Testis (tissue), 2 donors: Measurements from ENCODE around the gene NKIRAS1.
"Not testable (repeated sequence)": the region's sequence is repeated elsewhere in the genome, so short reads cannot be mapped to it uniquely, and the experiment has no call there.

ENCODE experiments used
- POLR2A ChIP-seq: fragments of 450-650 bp; IDR thresholded peaks from one replicate; pipeline ENCODE4 v1.6.1; 2017; ENCODE audit warnings: antibody characterized with exemption, mild to moderate bottlenecking, moderate library complexity
- TF ChIP-seq, protein P1 (sequence below), 3 experiments: fragments of 450-650 bp in 2 of 3; fragments of 200-600 bp in 1 of 3; sonication (generic) in 1 of 3; IDR thresholded peaks; one replicate each; pipeline ENCODE4 v1.5.1; 2016 to 2019; ENCODE audit warnings: antibody characterized with exemption in 3 of 3, mild to moderate bottlenecking in 2 of 3, moderate library complexity in 1 of 3

DNA sequence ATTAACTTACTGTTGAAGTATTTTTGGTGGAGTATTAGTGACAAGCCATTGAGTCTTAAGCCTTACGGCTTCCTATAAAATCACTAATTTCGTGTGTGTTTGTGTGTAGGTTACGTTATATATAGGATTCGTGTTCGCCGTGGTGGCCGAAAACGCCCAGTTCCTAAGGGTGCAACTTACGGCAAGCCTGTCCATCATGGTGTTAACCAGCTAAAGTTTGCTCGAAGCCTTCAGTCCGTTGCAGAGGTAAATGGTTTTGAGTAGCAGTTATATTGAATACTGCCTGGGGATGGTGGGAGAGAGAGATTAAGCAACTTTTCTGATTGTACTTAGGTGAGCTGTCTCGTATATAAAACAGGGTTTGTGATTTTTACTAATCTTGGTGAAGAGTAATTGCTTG lies 1.5 kb upstream of the NKIRAS1 start:
- TF ChIP-seq, protein P1, sequence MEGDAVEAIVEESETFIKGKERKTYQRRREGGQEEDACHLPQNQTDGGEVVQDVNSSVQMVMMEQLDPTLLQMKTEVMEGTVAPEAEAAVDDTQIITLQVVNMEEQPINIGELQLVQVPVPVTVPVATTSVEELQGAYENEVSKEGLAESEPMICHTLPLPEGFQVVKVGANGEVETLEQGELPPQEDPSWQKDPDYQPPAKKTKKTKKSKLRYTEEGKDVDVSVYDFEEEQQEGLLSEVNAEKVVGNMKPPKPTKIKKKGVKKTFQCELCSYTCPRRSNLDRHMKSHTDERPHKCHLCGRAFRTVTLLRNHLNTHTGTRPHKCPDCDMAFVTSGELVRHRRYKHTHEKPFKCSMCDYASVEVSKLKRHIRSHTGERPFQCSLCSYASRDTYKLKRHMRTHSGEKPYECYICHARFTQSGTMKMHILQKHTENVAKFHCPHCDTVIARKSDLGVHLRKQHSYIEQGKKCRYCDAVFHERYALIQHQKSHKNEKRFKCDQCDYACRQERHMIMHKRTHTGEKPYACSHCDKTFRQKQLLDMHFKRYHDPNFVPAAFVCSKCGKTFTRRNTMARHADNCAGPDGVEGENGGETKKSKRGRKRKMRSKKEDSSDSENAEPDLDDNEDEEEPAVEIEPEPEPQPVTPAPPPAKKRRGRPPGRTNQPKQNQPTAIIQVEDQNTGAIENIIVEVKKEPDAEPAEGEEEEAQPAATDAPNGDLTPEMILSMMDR (IDR thresholded peaks at IDR 0.05) = not testable (repeated sequence)
- not testable (repeated sequence) for TF ChIP-seq POLR2A
